Stimulated activated CD8-positive, alpha-beta memory T cell treated with anti-CD3 and anti-CD28 coated beads, Interleukin-7, amount 100 ng/mL, for 4 hours (primary cell): Measurements from ENCODE around the gene ZNF124.
A peak's percentile ranks its signal among the peaks of the same experiment; 100 is the strongest.
"Not testable (repeated sequence)": the region's sequence is repeated elsewhere in the genome, so short reads cannot be mapped to it uniquely, and the experiment has no call there.

Experiments
- DNase-seq, 2 donors: peaks; one replicate each; pipeline ENCODE4 v3.0.0-alpha.2; 2020; ENCODE audit warnings: low read depth in 2 of 2

Gene ZNF124

DNA sequence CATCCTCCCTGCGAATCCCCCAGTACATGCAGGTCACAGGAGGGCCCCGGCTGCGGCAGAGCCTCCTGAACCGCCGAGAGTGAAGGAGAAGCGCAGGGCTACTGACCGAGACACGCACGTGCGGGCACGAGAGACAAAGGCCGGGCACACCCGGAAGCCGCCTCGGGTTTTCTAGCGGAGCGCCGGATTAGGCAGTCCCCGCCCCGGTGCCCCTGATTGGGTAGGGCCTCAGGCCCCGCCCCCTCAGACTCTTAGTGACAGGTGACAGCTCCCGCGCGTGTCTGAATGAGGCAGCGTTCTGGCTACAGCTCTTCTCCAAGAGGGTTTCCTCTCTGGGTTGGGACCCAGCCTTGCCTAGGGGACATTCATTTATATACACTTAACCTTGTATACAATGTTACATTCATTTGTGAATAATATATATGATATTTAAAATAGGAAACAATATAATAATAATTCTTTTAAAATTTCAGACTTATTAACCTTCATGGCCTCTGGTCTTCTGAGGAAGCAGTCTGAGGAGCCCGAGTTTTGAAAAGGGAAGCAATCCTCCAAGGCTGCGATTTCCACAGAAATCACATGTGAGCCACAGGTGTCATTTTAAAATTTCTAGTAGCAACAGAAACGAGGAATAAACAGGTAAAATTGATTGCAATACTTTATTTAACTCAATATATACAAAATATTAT, at the start of gene ZNF124:
Gene ZNF124 (minus strand): TSS at position 146 of the 689 bp plus-strand sequence. CDS start 143 bp downstream, at position 3.
- not testable (repeated sequence) for DNase-seq

DNA sequence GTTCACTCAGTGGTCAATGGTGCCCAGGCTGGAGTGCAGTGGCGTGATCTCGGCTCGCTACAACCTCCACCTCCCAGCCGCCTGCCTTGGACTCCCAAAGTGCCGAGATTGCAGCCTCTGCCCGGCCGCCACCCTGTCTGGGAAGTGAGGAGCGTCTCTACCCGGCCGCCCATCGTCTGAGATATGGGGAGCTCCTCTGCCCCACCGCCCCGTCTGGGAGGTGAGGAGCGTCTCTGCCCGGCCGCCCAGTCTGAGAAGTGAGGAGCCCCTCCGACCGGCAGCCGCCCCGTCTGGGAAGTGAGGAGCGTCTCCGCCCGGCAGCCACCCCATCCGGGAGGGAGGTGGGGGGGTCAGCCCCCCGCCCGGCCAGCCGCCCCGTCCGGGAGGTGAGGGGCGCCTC, 48.5 kb upstream of the ZNF124 start:
- not testable (repeated sequence) for DNase-seq

DNA sequence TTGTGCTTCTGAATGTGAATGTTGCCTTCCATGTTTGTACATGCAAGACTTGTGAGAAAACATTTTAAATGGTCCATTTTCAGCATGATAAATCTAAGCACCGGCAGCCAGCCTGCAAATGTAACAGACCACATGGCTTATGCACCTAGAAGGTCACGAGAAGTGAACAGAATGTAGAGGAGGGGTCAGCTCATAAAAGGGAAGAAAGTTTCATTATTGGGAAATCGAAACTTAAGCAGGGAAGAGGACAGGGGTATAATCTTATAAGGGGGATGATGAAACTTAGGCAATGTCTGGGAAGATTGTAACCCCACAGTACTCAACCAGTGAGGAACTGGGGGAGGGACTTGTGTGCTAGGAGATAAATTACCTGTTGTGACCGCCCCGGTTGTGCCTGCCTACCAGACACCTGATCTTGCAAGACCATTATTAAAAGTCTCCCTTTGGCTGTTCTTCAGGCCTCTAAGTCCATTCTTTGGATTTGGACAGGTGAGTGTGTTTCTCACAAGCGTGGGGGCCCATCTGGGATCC, 46.4 kb upstream of the ZNF124 start:
- DNase-seq = no peak

DNA sequence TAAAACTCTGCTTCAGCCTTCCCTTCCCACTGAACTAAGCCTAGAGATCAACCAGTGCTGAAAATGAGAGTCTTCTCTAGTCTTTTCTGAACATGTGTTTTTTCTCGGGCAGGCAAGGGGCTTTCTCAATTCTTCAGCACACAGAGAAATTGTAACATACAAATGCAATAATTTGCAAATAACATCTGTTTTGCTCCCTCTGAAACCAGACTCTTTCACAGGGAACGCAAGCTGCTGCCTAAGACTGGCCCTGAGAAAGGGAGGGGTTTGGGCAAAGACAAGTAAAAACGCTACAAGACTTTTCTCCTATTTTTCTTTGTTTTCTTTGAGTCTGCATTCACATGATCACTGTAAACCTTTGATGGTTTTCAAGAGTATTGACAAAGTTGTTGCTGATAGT, 44.4 kb upstream of the ZNF124 start:
- DNase-seq = no peak

DNA sequence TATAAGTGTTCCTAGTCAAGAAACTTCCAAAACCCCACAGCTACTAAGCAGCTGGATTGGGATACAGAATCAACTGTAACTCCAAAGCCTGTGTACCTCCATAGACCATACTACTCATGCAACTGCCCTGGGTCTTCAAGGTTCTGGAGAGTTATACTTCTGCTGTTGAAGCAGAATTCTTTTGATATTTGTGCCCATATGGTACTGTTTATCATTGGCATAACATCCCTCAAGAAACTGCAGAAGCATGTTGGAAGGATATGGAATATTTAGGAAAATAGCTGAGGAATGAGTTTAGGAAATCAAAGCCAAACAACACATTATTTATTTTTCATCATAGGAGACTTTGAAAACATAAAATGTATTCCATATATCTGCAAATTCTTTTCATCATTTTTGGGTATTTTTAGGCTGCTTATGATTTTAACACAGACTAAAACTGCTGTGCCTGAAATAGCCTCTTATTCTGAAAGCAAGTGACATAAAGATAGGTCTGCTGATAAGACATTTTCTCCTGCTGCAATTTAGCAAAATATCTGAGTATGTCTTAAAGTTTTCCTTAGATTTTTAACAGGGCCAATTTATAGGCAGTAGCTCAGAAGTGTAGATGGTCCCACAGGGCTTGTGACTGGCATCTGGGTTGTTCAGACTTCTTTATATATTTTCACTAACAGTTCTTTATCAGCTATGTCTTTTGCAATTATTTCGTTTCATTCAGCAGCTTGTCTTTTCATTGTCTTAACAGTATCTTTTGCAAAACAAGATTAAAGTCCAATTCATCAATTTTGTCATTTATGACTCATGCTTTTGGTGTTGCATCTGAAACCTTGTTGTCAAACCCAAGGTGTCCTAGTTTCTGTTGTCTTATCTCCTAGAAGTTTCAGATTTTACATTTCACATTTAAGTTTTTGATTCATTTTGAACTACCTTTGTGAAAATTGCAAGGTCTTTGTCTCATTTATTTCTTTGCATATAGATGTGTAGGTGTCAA, 41.1 kb upstream of the ZNF124 start:
- no peak for DNase-seq

DNA sequence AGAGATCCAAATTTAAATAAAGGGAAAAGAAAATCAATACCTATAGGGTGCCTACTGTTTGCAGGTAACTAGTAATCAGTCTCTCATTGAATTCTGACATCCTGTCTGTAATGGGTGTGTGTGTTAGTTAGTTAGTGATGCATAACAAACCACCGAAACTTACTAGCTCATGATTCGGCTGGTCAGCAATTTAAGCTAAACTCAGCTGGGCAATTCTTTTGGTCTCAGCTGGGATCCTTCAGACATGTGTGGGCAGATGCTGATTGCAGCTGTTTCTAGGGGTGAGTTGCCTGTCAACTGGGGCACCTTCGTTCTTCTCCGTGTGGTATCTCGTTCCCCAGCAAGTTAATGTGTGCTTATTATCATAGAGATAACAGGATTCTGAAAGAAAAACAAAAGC, 40.2 kb upstream of the ZNF124 start:
- no peak for DNase-seq

DNA sequence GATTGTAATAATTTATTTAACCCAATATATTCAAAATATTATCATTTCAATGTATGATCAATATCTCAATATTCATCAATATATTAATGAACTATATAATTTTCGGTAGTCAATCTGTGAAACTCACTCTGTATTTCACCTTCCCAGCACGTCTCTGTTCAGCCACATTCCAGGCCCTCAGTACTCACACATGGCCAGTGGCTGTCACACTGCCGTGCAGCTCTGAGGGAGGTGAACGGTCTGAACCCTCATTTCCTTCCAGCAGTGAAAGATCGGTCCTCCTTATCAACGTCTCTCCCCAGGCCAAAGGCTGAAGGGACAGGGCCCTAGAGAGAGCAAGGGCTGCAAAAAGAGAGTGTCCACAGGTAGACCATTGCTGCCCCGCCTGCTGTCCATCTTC, 39.5 kb upstream of the ZNF124 start:
- no peak for DNase-seq

DNA sequence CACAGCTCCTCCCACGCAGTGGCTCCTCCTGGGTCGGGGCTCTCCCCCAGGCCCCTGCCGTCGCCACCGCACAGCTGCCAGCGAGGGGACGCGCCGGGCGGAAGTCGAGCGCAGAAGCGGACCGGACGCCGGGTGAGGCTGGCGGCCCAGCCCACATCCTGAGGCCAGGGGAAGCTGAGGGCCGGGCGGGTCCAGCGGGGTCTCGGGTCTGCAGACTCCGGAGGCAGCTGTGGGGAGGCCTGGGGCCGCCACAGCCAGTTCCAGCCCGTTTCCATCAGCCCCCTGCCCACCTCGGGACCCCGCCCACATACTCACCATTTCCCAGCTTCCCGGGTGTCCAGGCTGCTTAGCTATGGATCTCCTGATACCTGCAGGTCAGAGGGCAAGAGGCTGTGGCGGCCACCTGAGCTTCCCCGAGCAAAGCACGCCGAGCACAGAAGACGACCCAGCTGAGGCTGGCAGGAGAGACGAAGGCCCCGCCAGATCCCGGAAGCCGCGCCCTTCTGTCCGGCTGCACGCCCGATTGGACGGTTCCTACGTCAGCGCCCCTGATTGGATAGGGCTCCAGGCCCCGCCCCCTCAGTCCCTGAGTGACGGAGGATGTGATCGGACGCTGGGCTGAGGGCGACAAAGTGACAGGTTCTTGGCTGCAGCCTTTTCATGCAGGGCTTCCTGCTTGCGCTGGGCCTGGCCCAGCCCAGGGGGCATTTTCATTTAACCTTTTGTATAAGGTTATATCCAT, 38.7 kb upstream of the ZNF124 start:
- peak; percentile 89 to 91 for DNase-seq

DNA sequence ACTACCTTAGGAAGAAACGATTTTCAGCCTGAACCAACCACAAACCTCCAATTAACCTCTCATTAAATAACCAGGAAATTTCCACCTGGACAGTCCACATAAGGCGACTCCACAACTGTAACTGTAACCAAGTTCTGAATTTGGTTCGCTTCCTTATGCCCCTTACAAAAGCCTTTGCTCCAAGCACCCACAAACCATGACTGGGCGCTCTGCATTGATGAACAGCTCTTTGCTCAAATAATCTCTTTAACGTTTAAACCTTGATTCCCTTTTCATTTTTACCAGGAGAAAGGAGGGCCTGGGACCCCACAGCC, 38.2 kb upstream of the ZNF124 start:
- no peak for DNase-seq

DNA sequence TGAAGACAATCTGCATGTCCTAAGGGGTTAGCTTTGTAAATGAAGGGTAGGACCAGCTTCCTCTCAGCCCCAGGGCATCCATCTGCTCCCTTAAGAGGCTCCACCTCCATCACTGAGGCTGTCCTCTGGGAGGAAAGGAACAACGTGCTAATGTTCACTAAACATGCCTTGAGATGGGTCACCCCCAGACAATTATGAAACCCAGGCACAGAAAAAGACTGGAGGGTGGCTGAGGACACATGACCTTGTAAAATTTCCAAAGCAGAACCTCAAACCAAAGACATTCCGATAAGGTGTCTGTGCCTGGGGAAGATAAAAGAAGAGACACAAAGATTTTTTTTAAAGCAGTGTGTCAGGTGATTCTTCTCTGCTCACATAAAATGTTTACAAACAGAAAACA, 37.6 kb upstream of the ZNF124 start:
- no peak for DNase-seq

DNA sequence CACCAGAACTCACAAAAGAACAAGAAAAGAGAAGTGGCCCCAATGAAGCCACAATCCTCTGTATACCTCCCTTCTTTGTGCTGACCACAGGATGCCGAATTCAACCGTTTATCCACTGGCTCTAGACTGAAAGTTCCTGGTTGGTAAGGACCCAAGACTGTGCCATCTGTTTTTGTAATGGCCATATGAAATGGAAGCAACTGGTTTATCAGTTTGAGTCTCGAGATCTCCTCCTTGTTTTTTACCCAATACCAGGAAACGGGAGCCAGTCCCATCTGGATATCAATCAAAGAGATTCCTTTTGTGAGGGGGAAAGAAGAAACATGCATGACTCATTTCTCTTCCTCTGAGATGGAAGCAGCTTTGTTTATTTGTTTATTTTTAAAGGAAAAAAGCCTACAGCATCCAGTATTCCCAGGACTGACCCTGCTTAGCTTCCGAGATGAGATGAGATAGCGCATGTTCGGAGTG, 32.4 kb upstream of the ZNF124 start:
- no peak for DNase-seq

DNA sequence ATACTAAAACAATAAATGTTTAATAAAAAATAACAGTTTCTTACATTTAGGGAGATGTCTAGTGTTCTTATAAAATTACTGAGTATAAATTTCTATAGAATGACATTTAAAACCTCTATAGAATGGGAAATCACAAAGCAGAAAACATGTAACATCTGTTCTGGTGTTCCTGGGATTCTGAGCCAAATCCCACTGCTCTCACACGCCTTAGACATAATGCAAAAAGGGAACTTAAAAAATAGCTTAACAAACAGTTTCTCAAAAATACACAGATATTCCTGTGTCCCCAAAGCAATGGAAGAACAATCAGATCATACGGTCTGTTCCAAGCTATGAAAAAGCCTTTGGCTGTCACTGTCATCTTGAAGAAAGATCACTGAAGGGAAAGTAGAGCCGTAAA, 27.0 kb upstream of the ZNF124 start:
- no peak for DNase-seq

DNA sequence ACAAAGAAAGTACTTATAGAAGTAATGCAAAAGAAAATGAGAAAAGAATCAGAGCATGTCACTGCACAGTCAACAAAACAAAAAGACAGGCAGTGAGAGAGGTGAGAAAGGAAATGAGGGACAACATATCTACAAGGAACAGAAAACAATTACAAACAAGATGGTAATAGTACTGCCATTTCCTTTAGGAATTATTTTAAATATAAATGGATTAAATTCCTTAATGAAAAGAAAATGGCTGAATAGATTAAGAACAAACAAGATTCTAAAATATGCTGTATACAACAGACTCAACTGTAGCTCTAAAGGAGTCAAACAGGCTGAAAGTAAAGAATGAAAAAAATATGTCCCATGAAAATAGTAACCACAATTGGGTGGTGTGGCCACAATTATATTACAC, 22.1 kb upstream of the ZNF124 start:
- no peak for DNase-seq

DNA sequence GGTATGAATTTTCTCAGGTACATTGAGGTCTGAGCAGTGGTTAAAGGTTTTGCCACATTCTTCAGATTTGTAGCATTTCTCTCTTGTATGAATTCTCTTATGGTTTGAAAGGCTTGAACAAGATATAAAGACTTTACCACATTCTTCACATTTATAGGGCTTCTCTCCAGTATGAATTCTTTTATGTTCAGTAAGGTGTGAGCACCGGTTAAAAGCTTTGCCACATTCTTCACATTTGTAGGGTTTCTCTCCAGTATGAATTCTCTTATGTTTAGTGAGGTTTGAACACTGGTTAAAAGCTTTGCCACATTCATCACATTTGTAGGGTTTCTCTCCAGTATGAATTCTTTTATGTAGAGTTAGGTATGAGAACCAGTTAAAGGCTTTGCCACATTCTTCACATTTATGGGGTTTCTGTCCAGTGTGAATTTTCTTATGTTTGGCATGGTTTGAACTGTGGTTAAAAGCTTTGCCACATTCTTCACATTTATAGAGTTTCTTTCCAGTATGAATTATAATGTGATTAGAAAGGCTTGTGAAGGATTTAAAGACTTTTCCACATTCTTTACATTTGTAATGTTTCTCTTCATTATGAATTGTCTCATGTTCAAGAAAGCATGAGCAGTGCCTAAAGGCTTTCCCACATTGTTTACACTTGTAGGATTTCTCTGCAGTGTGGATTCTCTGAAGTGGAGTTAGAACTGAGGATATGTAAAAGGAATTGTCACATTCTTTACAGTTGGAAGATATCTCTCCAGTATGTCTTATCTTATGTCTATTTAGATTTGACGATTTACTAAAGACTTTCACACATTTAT, 18.4 kb upstream of the ZNF124 start:
- no peak for DNase-seq

DNA sequence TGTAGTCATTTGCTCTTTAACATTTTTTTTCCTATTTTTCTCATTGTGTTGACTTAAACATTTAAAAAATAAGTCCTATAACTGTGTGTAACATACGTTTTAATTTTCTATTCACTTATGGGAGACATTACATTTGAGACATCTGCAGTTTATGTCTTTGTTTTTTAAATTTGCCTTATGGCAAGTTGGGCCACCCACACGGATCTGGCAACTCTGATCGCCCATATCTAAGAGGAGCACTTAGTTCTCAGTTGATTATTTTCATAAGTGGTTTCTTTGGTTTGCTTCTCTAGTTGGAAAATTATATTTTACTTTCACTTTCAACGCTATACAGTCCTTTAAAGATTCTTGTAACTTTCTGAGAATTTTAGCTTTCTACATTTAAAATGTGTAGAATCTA, 13.8 kb upstream of the ZNF124 start:
- DNase-seq = no peak

DNA sequence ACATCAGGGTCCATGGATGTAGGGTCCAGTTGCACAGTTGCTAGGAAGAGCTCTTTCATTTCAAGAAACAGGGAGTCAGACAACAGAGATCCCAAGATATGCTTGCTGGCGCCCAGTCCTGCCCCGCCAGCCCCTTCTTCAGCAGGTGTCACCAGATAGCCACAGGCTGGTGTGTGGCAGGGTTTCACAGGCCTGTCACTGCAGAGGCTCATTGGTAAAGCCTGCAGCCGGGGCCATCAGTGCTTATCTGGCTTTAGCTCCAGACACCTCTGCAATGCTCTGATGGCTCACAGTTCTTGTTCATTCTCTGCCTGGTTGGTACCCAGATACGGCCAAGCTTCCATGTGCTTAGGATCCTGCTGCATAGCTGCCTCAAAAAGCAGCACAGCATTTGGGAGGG, 12.4 kb upstream of the ZNF124 start:
- no peak for DNase-seq

DNA sequence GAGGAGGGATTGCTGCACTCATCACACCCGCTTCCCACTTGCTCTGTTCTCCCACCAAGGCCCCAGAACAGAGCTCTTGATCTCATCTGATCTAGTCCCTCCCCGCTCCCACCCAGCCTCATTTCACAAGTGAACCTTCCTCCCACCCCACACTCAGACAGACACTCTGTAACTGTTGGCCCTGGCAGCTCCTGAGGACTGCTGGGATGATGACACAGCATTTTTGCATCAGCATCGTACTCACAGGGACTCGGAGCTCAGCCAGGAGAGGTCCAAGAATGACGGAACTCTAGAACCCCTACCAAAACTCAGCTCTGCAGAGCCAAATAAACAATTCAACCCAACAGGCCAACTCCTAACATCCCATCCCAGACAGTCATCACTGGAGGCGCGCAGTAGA, 11.2 kb upstream of the ZNF124 start:
- DNase-seq = no peak

DNA sequence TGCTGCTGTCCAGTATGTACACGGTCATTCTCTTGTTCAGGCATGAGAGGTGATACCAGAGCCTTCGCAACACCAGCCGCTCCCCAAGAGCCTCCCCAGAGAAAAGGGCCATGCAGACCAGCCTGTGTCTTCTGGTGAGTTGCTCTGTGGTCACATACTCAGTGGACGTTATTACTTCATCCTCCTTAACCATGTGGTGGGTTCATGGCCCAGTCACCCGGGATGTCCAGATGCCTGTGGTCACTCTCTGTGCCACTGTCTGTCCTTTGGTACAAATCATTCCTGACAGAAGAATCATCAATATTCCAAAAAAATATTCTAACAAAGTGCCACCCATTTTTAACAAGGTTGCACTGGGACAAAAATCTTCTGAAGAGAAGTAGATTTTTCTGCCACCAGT, 8.8 kb upstream of the ZNF124 start:
- no peak for DNase-seq

DNA sequence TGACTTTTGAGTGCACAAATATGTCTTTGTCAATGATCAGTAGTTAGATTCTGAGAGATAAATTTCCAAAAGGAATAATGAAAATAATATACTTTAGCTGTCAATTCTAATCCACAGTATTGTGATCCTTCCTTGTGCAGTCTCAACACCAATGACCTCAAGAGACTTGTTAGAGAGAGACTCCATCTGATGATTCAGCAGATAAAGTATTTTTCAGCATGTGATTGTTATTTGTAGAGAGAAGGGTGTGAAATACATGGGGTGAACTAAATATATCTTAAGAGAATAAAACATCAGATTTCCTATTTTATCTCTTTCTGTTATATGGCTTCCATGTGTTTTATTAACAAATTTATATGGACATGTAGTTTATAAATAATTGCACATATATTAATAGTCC, 5.9 kb upstream of the ZNF124 start:
- no peak for DNase-seq

DNA sequence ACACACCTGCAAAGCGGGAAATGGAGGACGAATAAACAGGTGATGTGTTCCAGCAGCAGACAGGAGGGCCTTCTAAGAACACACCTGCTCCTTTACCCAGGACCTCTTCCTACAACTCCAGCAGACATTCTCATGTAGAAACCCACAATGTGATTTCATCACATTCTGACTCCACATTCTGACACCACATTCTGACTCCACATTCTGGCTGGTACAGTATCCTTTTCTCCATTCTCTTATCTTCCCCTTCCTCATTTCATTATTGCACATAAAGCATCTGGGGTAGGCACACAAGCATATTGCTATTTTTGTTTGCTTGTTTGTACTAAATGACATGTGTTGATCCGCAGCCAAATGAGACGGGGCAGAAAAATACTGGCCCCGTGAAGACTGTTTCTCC, 3.6 kb upstream of the ZNF124 start:
- no peak for DNase-seq

DNA sequence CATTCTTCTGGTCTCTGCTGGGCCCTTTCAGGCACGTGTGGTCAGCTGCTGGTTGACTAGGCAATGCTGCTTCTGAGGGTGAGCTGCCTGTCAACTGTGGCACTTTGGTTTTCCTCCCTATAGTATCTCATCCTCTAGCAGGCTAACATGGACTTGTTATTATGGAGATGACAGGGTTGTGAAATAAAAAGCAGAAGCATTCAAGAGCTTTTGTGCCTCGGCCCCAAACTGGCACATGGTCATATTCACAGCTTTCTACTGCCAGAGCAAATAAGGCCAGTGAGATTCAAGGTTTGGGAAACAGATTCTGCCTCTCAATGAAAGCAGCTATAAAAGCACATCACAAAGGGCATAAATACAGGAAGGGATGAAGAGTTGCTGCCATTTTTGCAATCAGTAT, 1.6 kb upstream of the ZNF124 start:
- no peak for DNase-seq
